GM12873 (cell line): ENCODE measurements around the gene SLC25A42.

Experiments
- CTCF ChIP-seq: IDR thresholded peaks from 2 replicates; pipeline ENCODE4 v1.5.1; 2012; ENCODE audit warnings: low read depth, mild to moderate bottlenecking, moderate library complexity, low read length, control low read depth; ENCODE audit not compliant: insufficient read depth; ENCODE audit errors: missing control alignments

Gene SLC25A42

GRCh38 chr19:19154768-19155494 lies 91.1 kb downstream of the SLC25A42 start:
- peak; percentile 27 for TF ChIP-seq CTCF

GRCh38 chr19:19155495-19156219 lies 91.9 kb downstream of the SLC25A42 start:
- TF ChIP-seq CTCF = no peak

GRCh38 chr19:19157808-19158207 lies 94.0 kb downstream of the SLC25A42 start:
- TF ChIP-seq CTCF = no peak

- no peak for TF ChIP-seq CTCF
Observed at GRCh38 chr19:19159534-19159933, 95.7 kb downstream of the SLC25A42 start.

GRCh38 chr19:19160461-19161035 lies 96.8 kb downstream of the SLC25A42 start:
- TF ChIP-seq CTCF = no peak

GRCh38 chr19:19162495-19162894 lies 98.7 kb downstream of the SLC25A42 start:
- TF ChIP-seq CTCF = no peak
